ENCODE measurements around the gene TRIM46.
"Not testable (repeated sequence)": the region's sequence is repeated elsewhere in the genome, so short reads cannot be mapped to it uniquely, and the experiment has no call there.

Gene TRIM46

GRCh38 chr1:155223047-155223446, 49.4 kb downstream of the TRIM46 start:
- no peak overlapping the region for H3K4me3 ChIP-seq (ENCODE audit: low read depth, low read length)
- TF ChIP-seq CTCF (IDR thresholded peaks at IDR 0.05; ENCODE audit: low read depth, low read length), result no peak
- no peak for TF ChIP-seq POLR2A (IDR thresholded peaks at IDR 0.05; ENCODE audit: extremely low read depth, insufficient read length)
- no peak for TF ChIP-seq MAX (IDR thresholded peaks at IDR 0.05; ENCODE audit: low read depth, low read length)
- TF ChIP-seq MYC (IDR thresholded peaks at IDR 0.05; ENCODE audit: low read depth, low read length), result no peak
- peak; percentile 44 for DNase-seq (ENCODE audit: low read depth)

GRCh38 chr1:155225404-155225759, 51.7 kb downstream of the TRIM46 start:
- not testable (repeated sequence) for DNase-seq (ENCODE audit: low read depth)
- H3K4me3 ChIP-seq (ENCODE audit: low read depth, low read length), result peak overlapping the region; percentile 95

GRCh38 chr1:155226188-155226909, 52.7 kb downstream of the TRIM46 start:
- H3K4me3 ChIP-seq (ENCODE audit: low read depth, low read length), result peak overlapping the region; percentile 95
- DNase-seq (ENCODE audit: low read depth), result peak; percentile 92
- TF ChIP-seq MAX (IDR thresholded peaks at IDR 0.05; ENCODE audit: low read depth, low read length), result peak; percentile 33; the same call in 1 of the 2 replicates
- no peak for TF ChIP-seq POLR2A (IDR thresholded peaks at IDR 0.05; ENCODE audit: extremely low read depth, insufficient read length)
- peak; percentile 66 for TF ChIP-seq CTCF (IDR thresholded peaks at IDR 0.05; ENCODE audit: low read depth, low read length)
- TF ChIP-seq MYC (IDR thresholded peaks at IDR 0.05; ENCODE audit: low read depth, low read length), result no peak; the same call in 1 of the 2 replicates

GRCh38 chr1:155226910-155227260, 53.2 kb downstream of the TRIM46 start:
- peak; percentile 70 for DNase-seq (ENCODE audit: low read depth)
- TF ChIP-seq MAX (IDR thresholded peaks at IDR 0.05; ENCODE audit: low read depth, low read length) (0 out of 2 replicates have a peak, but pooled peaks have one; percentile 12), POLR2A (IDR thresholded peaks at IDR 0.05; ENCODE audit: extremely low read depth, insufficient read length) (no peak)
- peak overlapping the region; percentile 95 for H3K4me3 ChIP-seq (ENCODE audit: low read depth, low read length)

- DNase-seq (ENCODE audit: low read depth), result peak; percentile 99
- TF ChIP-seq POLR2A (IDR thresholded peaks at IDR 0.05; ENCODE audit: extremely low read depth, insufficient read length) (peak; percentile 85), MYC (IDR thresholded peaks at IDR 0.05; ENCODE audit: low read depth, low read length) (peak; percentile 64; the same call in 1 of the 2 replicates), MAX (IDR thresholded peaks at IDR 0.05; ENCODE audit: low read depth, low read length) (peak; percentile 52; the same call in 1 of the 2 replicates), CTCF (IDR thresholded peaks at IDR 0.05; ENCODE audit: low read depth, low read length) (no peak)
- H3K4me3 ChIP-seq (ENCODE audit: low read depth, low read length), result peak overlapping the region; percentile 95
These were observed 53.8 kb downstream of the TRIM46 start for GRCh38 chr1:155227261-155228095.

- H3K4me3 ChIP-seq (ENCODE audit: low read depth, low read length), result peak overlapping the region; percentile 69
- no peak for TF ChIP-seq CTCF (IDR thresholded peaks at IDR 0.05; ENCODE audit: low read depth, low read length)
- TF ChIP-seq MAX (IDR thresholded peaks at IDR 0.05; ENCODE audit: low read depth, low read length), result no peak
- TF ChIP-seq MYC (IDR thresholded peaks at IDR 0.05; ENCODE audit: low read depth, low read length), result no peak
- TF ChIP-seq POLR2A (IDR thresholded peaks at IDR 0.05; ENCODE audit: extremely low read depth, insufficient read length), result no peak
- no peak for DNase-seq (ENCODE audit: low read depth)
These were observed 54.4 kb downstream of the TRIM46 start for GRCh38 chr1:155228096-155228427.

- H3K4me3 ChIP-seq (ENCODE audit: low read depth, low read length); DNase-seq (ENCODE audit: low read depth): not testable (repeated sequence)
These were observed 57.7 kb downstream of the TRIM46 start for GRCh38 chr1:155231302-155231701.

GRCh38 chr1:155232001-155232978, 58.6 kb downstream of the TRIM46 start:
- not testable (repeated sequence) for H3K4me3 ChIP-seq (ENCODE audit: low read depth, low read length); DNase-seq (ENCODE audit: low read depth)

GRCh38 chr1:155233502-155233901, 59.9 kb downstream of the TRIM46 start:
- DNase-seq (ENCODE audit: low read depth); H3K4me3 ChIP-seq (ENCODE audit: low read depth, low read length): not testable (repeated sequence)

All from NB4 (cell line).